Thymus (tissue), 11 donors: ENCODE results near the gene MMRN2. TPM values are rescaled to one million over a fixed set of nuclear protein-coding genes. Genes with fewer than 3 reads are reported as not detected.
A peak's percentile ranks its signal among the peaks of the same experiment; 100 is the strongest.

ENCODE experiments used
- DNase-seq, 9 donors: peaks; one replicate each; pipeline ENCODE4 v3.0.0-alpha.2; 2013; ENCODE audit warnings: low spot score in 9 of 9, low read depth in 6 of 9, missing footprints in 1 of 9
- H3K27ac ChIP-seq, 2 donors: one replicate each; pipeline ENCODE4 v1.5.1; 2013; ENCODE audit warnings: control low read depth in 1 of 2, low read depth in 1 of 2, low read length in 1 of 2, mild to moderate bottlenecking in 1 of 2, moderate library complexity in 1 of 2
- H3K27me3 ChIP-seq, 2 donors: one replicate each; pipeline ENCODE4 v1.5.1; 2013; ENCODE audit warnings: low read length in 1 of 2; ENCODE audit not compliant: control insufficient read depth in 2 of 2, insufficient read depth in 1 of 2
- H3K36me3 ChIP-seq, 2 donors: one replicate each; pipeline ENCODE4 v1.5.1; 2013; ENCODE audit warnings: low read length in 1 of 2, mild to moderate bottlenecking in 1 of 2, moderate library complexity in 1 of 2; ENCODE audit not compliant: control insufficient read depth in 2 of 2, insufficient read depth in 2 of 2
- H3K4me1 ChIP-seq, 2 donors: one replicate each; pipeline ENCODE4 v1.5.1; 2013; ENCODE audit warnings: low read length in 2 of 2; ENCODE audit not compliant: control insufficient read depth in 2 of 2, insufficient read depth in 2 of 2
- H3K4me3 ChIP-seq, 2 donors: one replicate each; pipeline ENCODE4 v1.5.1; 2013; ENCODE audit warnings: low read length in 2 of 2, control low read depth in 1 of 2, mild to moderate bottlenecking in 1 of 2
- H3K9me3 ChIP-seq, 2 donors: one replicate each; pipeline ENCODE4 v1.5.1; 2013; ENCODE audit warnings: low read length in 1 of 2, mild to moderate bottlenecking in 1 of 2; ENCODE audit not compliant: control insufficient read depth in 2 of 2, insufficient read depth in 1 of 2
- WGBS: extraction: QIAGEN DNeasy Blood & Tissue Kit; methylation state at CpG from one replicate; pipeline ENCODE4 v1.1.7; 2013; 5-methylcytosine and 5-hydroxymethylcytosine counted together
- polyA plus RNA-seq: library from polyadenylated mRNA; stranded (reverse); fragments of 200-250 nt; gene quantifications from one replicate; pipeline ENCODE4 v1.2.3, GENCODE V29; 2013
- total RNA-seq: library from RNA; stranded (reverse); fragments of 120-200 nt; gene quantifications from one replicate; pipeline ENCODE4 v1.2.4, GENCODE V29; 2013
- donor health status: healthy.

MMRN2 gene
- total and polyA plus RNA-seq, 2 donors, result 6.8 to 9.3 TPM

GRCh38 chr10:86888585-86889381 is 68.6 kb downstream of the MMRN2 start:
- H3K4me1 ChIP-seq, result no peaks in the 10 kb centered on the region
- H3K4me3 ChIP-seq, result no peak overlapping the region
- peak in 1 of 9 donors; percentile 10 for DNase-seq
- H3K9me3 ChIP-seq, result no peaks in the 10 kb centered on the region
- H3K27ac ChIP-seq, result no peak overlapping the region
- no peaks in the 10 kb centered on the region for H3K27me3 ChIP-seq
- WGBS, result 67% methylated on average over 7 of the region's 7 CpGs
- no peaks in the 10 kb centered on the region for H3K36me3 ChIP-seq

Other genes with a start within 250 kb of the MMRN2 start
- 10.4 TPM for gene BMPR1A, start 201.0 kb downstream of the MMRN2 start, total RNA-seq
- gene BMPR1A, start 201.0 kb downstream of the MMRN2 start, polyA plus RNA-seq, result 5.5 TPM
- 27.5 TPM for gene SNCG, start 984 bp upstream of the MMRN2 start, total RNA-seq
- gene SNCG, start 984 bp upstream of the MMRN2 start, polyA plus RNA-seq, result 69.4 TPM
- 23.8 TPM for gene ADIRF, start 10.9 kb upstream of the MMRN2 start, total RNA-seq
- 196 TPM for gene ADIRF, start 10.9 kb upstream of the MMRN2 start, polyA plus RNA-seq
- gene FAM25A, start 62.7 kb upstream of the MMRN2 start, total RNA-seq, result 0.47 TPM
- 26.9 TPM for gene FAM25A, start 62.7 kb upstream of the MMRN2 start, polyA plus RNA-seq
- gene GLUD1, start 137.2 kb upstream of the MMRN2 start, total RNA-seq, result 93.7 TPM
- 65.9 TPM for gene GLUD1, start 137.2 kb upstream of the MMRN2 start, polyA plus RNA-seq
- 22.3 TPM for gene SHLD2, start 137.6 kb upstream of the MMRN2 start, total RNA-seq
- gene SHLD2, start 137.6 kb upstream of the MMRN2 start, polyA plus RNA-seq, result 17.9 TPM